Measurements from ENCODE around the gene HSPA1L. TPM values are rescaled to one million over a fixed set of nuclear protein-coding genes. Genes with fewer than 3 reads are reported as not detected.
"Not testable (repeated sequence)": the region's sequence is repeated elsewhere in the genome, so short reads cannot be mapped to it uniquely, and the experiment has no call there.

HSPA1L gene
- total RNA-seq, 2 experiments from 2014 or later: 3.3 to 4.5 TPM

GRCh38 chr6:31831350-31832215 is 16.5 kb upstream of the HSPA1L start:
- H3K4me1 Mint-ChIP-seq: peaks cover 22% of the 10 kb centered on the region

GRCh38 chr6:31830886-31831335 is 15.8 kb upstream of the HSPA1L start:
- peak overlapping the region; percentile 86 for H3K27ac Mint-ChIP-seq
- H3K36me3 Mint-ChIP-seq: peaks cover 12% of the 10 kb centered on the region
- POLR2A ChIA-PET: interaction anchor here (0.9 to 2.8 kb wide), 5 partner anchors 91 to 128 kb away, joined by 3 to 26 read pairs (median 9); partner anchors contain the start of genes ABHD16A, CLIC1, DDAH2 and MSH5
- ATAC-seq (ENCODE audit: low read depth) (no peak), DNase-seq (no peak)
- no peaks in the 10 kb centered on the region for H3K27me3 Mint-ChIP-seq
- H3K4me3 Mint-ChIP-seq: peak overlapping the region; percentile 95
- H3K4me1 Mint-ChIP-seq: peaks cover 21% of the 10 kb centered on the region
- no peaks in the 10 kb centered on the region for H3K9me3 Mint-ChIP-seq

More at GRCh38 chr6:31831350-31832215, 16.5 kb upstream of the HSPA1L start:
- peaks cover 19% of the 10 kb centered on the region for H3K36me3 Mint-ChIP-seq
- no peaks in the 10 kb centered on the region for H3K27me3 Mint-ChIP-seq
- ATAC-seq (ENCODE audit: low read depth): no peak
- peak overlapping the region; percentile 95 for H3K4me3 Mint-ChIP-seq
- POLR2A ChIA-PET: interaction anchor here (0.9 to 2.8 kb wide), 5 partner anchors 95 to 180 kb away, joined by 3 to 26 read pairs (median 6); partner anchors contain the start of genes ABHD16A, BAG6 and CLIC1
- peak overlapping the region; percentile 86 for H3K27ac Mint-ChIP-seq
- H3K9me3 Mint-ChIP-seq: no peaks in the 10 kb centered on the region
- no peak for DNase-seq

- no peaks in the 10 kb centered on the region for H3K27me3 Mint-ChIP-seq
- POLR2A ChIA-PET: interaction anchor here (0.7 to 2.8 kb wide), 11 partner anchors 14 to 178 kb away, joined by 3 to 26 read pairs (median 5); partner anchors contain the start of genes ABHD16A, BAG6, CLIC1 and DDAH2
- DNase-seq (peak; percentile 48), ATAC-seq (ENCODE audit: low read depth) (no peak)
- H3K4me1 Mint-ChIP-seq: peaks cover 27% of the 10 kb centered on the region
- peaks cover 9% of the 10 kb centered on the region for H3K36me3 Mint-ChIP-seq
- peak overlapping the region; percentile 95 for H3K4me3 Mint-ChIP-seq
- H3K27ac Mint-ChIP-seq: peak overlapping the region; percentile 86
- no peaks in the 10 kb centered on the region for H3K9me3 Mint-ChIP-seq
Observed at GRCh38 chr6:31829633-31830283, 14.7 kb upstream of the HSPA1L start.

- Mint-ChIP-seq H3K36me3 (peaks cover 8% of the 10 kb centered on the region), H3K27me3 (no peaks in the 10 kb centered on the region), H3K4me1 (peaks cover 32% of the 10 kb centered on the region), H3K4me3 (peak within 1 kb of the TSS; percentile 92), H3K27ac (peak within 1 kb of the TSS; percentile 97), H3K9me3 (no peaks in the 10 kb centered on the region)
- POLR2A ChIA-PET: interaction anchor here (0.7 to 2.5 kb wide), 22 partner anchors 9 to 630 kb away, joined by 3 to 29 read pairs (median 5); partner anchors contain the start of genes BAG6, CLIC1, CSNK2B and DDX39B
- ATAC-seq (ENCODE audit: low read depth) (peak; percentile 82), DNase-seq (peak; percentile 89)
Observed at GRCh38 chr6:31827286-31828079, 12.4 kb upstream of the HSPA1L start, which contains the start of gene HSPA1B. TSS of gene HSPA1B (plus strand) at chr6:31827738. CDS start at chr6:31827951, 213 bp downstream.

GRCh38 chr6:31826793-31827285 is 11.8 kb upstream of the HSPA1L start:
- DNase-seq: peak; percentile 42
- no peaks in the 10 kb centered on the region for H3K27me3 Mint-ChIP-seq
- ATAC-seq (ENCODE audit: low read depth): peak; percentile 10
- peak overlapping the region; percentile 97 for H3K27ac Mint-ChIP-seq
- peaks cover 34% of the 10 kb centered on the region for H3K4me1 Mint-ChIP-seq
- H3K4me3 Mint-ChIP-seq: peak overlapping the region; percentile 92
- POLR2A ChIA-PET: interaction anchor here (0.6 to 2.5 kb wide), 27 partner anchors 9 to 629 kb away, joined by 3 to 29 read pairs (median 4); partner anchors contain the start of genes ABHD16A, BAG6, CLIC1 and CSNK2B
- H3K36me3 Mint-ChIP-seq: peaks cover 8% of the 10 kb centered on the region
- H3K9me3 Mint-ChIP-seq: no peaks in the 10 kb centered on the region

- Mint-ChIP-seq H3K9me3 (no peaks in the 10 kb centered on the region), H3K4me3 (peak overlapping the region; percentile 92), H3K27me3 (no peaks in the 10 kb centered on the region), H3K4me1 (peaks cover 34% of the 10 kb centered on the region), H3K27ac (peak overlapping the region; percentile 71), H3K36me3 (peaks cover 6% of the 10 kb centered on the region)
- DNase-seq (no peak), ATAC-seq (ENCODE audit: low read depth) (no peak)
- POLR2A ChIA-PET: interaction anchor here (2.5 kb wide), 1 partner anchor 89 kb away, joined by 29 read pairs; the partner anchor contains the start of gene CLIC1
Observed at GRCh38 chr6:31825553-31825952, 10.5 kb upstream of the HSPA1L start.

- ATAC-seq (ENCODE audit: low read depth); H3K27me3 Mint-ChIP-seq; DNase-seq; H3K4me3 Mint-ChIP-seq; H3K36me3 Mint-ChIP-seq; H3K27ac Mint-ChIP-seq; H3K9me3 Mint-ChIP-seq: not testable (repeated sequence)
- POLR2A ChIA-PET: interaction anchor here (0.6 to 3.0 kb wide), 6 partner anchors 8 to 160 kb away, joined by 3 to 13 read pairs (median 5); partner anchors contain the start of genes GPANK1, HSPA1A, HSPA1L and LSM2
- peaks cover 35% of the 10 kb centered on the region for H3K4me1 Mint-ChIP-seq
Observed at GRCh38 chr6:31823592-31824196, 8.6 kb upstream of the HSPA1L start.

GRCh38 chr6:31822036-31822821 is 7.1 kb upstream of the HSPA1L start:
- POLR2A ChIA-PET: interaction anchor here (0.6 to 3.0 kb wide), 10 partner anchors 8 to 158 kb away, joined by 3 to 13 read pairs (median 5); partner anchors contain the start of genes GPANK1, LSM2, MPIG6B and MSH5
- peak overlapping the region; percentile 99 for H3K4me3 Mint-ChIP-seq
- H3K4me1 Mint-ChIP-seq: peaks cover 41% of the 10 kb centered on the region
- H3K27ac Mint-ChIP-seq: peak overlapping the region; percentile 96
- DNase-seq: peak; percentile 65
- H3K36me3 Mint-ChIP-seq: peaks cover 2% of the 10 kb centered on the region
- no peaks in the 10 kb centered on the region for H3K9me3 Mint-ChIP-seq
- peak; percentile 23 for ATAC-seq (ENCODE audit: low read depth)
- no peaks in the 10 kb centered on the region for H3K27me3 Mint-ChIP-seq

- peak; percentile 67 for DNase-seq
- Mint-ChIP-seq H3K4me3 (peak overlapping the region; percentile 99), H3K9me3 (no peaks in the 10 kb centered on the region), H3K36me3 (peaks cover 2% of the 10 kb centered on the region), H3K4me1 (peaks cover 35% of the 10 kb centered on the region), H3K27ac (peak overlapping the region; percentile 96), H3K27me3 (no peaks in the 10 kb centered on the region)
- peak; percentile 31 for ATAC-seq (ENCODE audit: low read depth)
- POLR2A ChIA-PET: interaction anchor here (0.6 to 3.0 kb wide), 5 partner anchors 15 to 83 kb away, joined by 3 to 13 read pairs (median 4); partner anchors contain the start of genes LSM2 and MSH5
Observed at GRCh38 chr6:31821301-31822035, 6.4 kb upstream of the HSPA1L start.

- not testable (repeated sequence) for H3K9me3 Mint-ChIP-seq; DNase-seq; H3K27ac Mint-ChIP-seq; ATAC-seq (ENCODE audit: low read depth); H3K27me3 Mint-ChIP-seq; H3K36me3 Mint-ChIP-seq
- peaks cover 27% of the 10 kb centered on the region for H3K4me1 Mint-ChIP-seq
- peak overlapping the region; percentile 99 for H3K4me3 Mint-ChIP-seq
- POLR2A ChIA-PET: interaction anchor here (0.6 to 1.9 kb wide), 5 partner anchors 12 to 177 kb away, joined by 3 to 11 read pairs (median 8); partner anchors contain the start of gene VARS1
Observed at GRCh38 chr6:31820399-31820798, 5.3 kb upstream of the HSPA1L start.
